ENCODE data around the gene RELCH.

- TF ChIP-seq CTCF (IDR thresholded peaks at IDR 0.05), result no peak
- TF ChIP-seq POLR2A (IDR thresholded peaks at IDR 0.05), result no peak
Measured at GRCh38 chr18:62326646-62327348, 139.7 kb downstream of the RELCH start.

Measured in lower leg skin (tissue), 3 donors.